ENCODE measurements around the gene SCG2. TPM values are rescaled to one million over a fixed set of nuclear protein-coding genes. Genes with fewer than 3 reads are reported as not detected.

SCG2 gene
- total RNA-seq, 4 donors from 2014 or later = 3.2 to 5.1 (median 4.8) TPM; not detected in 1

GRCh38 chr2:223560749-223561435 lies 41.3 kb downstream of the SCG2 start:
- Histone ChIP-seq H3K36me3 (no peaks in the 10 kb centered on the region), H3K9me3 (no peaks in the 10 kb centered on the region), H3K4me1 (no peaks in the 10 kb centered on the region), H3K27me3 (no peaks in the 10 kb centered on the region), H3K27ac (no peak overlapping the region), H3K4me3 (no peak overlapping the region)
- TF ChIP-seq POLR2A (IDR thresholded peaks at IDR 0.05) = no peak
- no peak for TF ChIP-seq CTCF (IDR thresholded peaks at IDR 0.05)
- DNase-seq = no peak

- TF ChIP-seq POLR2A (IDR thresholded peaks at IDR 0.05) (no peak), CTCF (IDR thresholded peaks at IDR 0.05) (no peak)
- no peaks in the 10 kb centered on the region for H3K4me1 ChIP-seq
- no peaks in the 10 kb centered on the region for H3K27me3 ChIP-seq
- no peak overlapping the region for H3K4me3 ChIP-seq
- H3K36me3 ChIP-seq = no peaks in the 10 kb centered on the region
- DNase-seq = no peak
- H3K27ac ChIP-seq = no peak overlapping the region
- no peaks in the 10 kb centered on the region for H3K9me3 ChIP-seq
Measured at GRCh38 chr2:223558970-223559369, 43.2 kb downstream of the SCG2 start.

DNA sequence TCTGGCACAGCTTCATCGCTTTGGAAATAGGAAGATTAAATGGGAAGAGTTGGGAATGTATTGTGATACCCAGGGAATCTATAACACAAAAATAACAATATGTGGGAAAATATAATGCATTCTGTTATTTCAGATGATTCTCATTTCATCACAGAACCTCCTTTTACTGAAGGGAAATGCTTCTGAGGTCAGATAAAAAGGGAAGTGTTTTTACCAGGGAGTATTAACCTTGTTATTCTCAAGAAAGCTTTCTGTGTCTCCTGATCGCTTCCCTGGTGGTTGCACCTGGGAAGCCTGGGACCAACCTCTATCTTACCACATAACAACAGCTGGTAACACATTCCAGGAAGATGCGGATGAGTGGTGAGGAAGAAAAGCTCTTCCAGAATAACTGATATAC lies 47.2 kb downstream of the SCG2 start:
- Histone ChIP-seq H3K27me3 (no peaks in the 10 kb centered on the region), H3K4me1 (no peaks in the 10 kb centered on the region), H3K27ac (no peak overlapping the region), H3K36me3 (no peaks in the 10 kb centered on the region), H3K9me3 (no peaks in the 10 kb centered on the region), H3K4me3 (no peak overlapping the region)
- TF ChIP-seq POLR2A (IDR thresholded peaks at IDR 0.05) (no peak), CTCF (IDR thresholded peaks at IDR 0.05) (no peak)
- no peak for DNase-seq

DNA sequence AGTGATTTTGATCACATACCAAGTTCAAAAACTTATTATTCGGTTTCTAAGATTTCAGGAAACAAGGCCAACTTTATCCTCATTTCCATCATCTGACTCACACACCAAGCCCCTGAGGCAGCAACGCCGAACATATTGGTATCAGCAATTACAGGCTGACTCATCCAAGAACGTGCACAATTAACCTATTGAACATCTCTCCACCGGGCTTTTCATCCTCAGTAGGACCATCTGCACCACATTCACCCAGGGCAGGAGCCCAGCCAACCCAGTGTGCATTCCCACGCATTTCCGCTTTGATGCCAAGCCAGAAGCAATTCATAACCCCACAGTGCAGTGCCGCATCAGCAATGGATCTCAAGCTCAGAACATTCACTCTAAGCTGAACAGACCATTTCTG lies 52.9 kb downstream of the SCG2 start:
- H3K27me3 ChIP-seq = no peaks in the 10 kb centered on the region
- TF ChIP-seq POLR2A (IDR thresholded peaks at IDR 0.05) (no peak), CTCF (IDR thresholded peaks at IDR 0.05) (no peak)
- no peaks in the 10 kb centered on the region for H3K9me3 ChIP-seq
- H3K4me3 ChIP-seq = no peak overlapping the region
- H3K27ac ChIP-seq = no peak overlapping the region
- DNase-seq = no peak
- H3K36me3 ChIP-seq = no peaks in the 10 kb centered on the region
- H3K4me1 ChIP-seq = no peaks in the 10 kb centered on the region

GRCh38 chr2:223548194-223548593 lies 54.0 kb downstream of the SCG2 start:
- DNase-seq = no peak
- TF ChIP-seq POLR2A (IDR thresholded peaks at IDR 0.05) (no peak), CTCF (IDR thresholded peaks at IDR 0.05) (no peak)
- Histone ChIP-seq H3K27ac (no peak overlapping the region), H3K36me3 (no peaks in the 10 kb centered on the region), H3K9me3 (no peaks in the 10 kb centered on the region), H3K4me1 (no peaks in the 10 kb centered on the region), H3K4me3 (no peak overlapping the region), H3K27me3 (no peaks in the 10 kb centered on the region)

Other genes starting within 250 kb of the SCG2 start
- gene AP1S3, start 235.2 kb upstream of the SCG2 start, total RNA-seq = 10 to 100 TPM in 2 of 4 donors, 1 to 10 TPM in 2; 6.3 to 17.0 (median 9.6) TPM

Measured in Peyer's patch (tissue), 4 donors.